COLO668 (cell line): ENCODE measurements around the gene ZNF92.
"Not testable (repeated sequence)": the region's sequence is repeated elsewhere in the genome, so short reads cannot be mapped to it uniquely, and the experiment has no call there.

Experiments used
- DNase-seq: peaks from one replicate; lab custom pipeline; 2025; ENCODE audit not compliant: unreplicated experiment; lab: John Stamatoyannopoulos, UW

Gene ZNF92

DNA sequence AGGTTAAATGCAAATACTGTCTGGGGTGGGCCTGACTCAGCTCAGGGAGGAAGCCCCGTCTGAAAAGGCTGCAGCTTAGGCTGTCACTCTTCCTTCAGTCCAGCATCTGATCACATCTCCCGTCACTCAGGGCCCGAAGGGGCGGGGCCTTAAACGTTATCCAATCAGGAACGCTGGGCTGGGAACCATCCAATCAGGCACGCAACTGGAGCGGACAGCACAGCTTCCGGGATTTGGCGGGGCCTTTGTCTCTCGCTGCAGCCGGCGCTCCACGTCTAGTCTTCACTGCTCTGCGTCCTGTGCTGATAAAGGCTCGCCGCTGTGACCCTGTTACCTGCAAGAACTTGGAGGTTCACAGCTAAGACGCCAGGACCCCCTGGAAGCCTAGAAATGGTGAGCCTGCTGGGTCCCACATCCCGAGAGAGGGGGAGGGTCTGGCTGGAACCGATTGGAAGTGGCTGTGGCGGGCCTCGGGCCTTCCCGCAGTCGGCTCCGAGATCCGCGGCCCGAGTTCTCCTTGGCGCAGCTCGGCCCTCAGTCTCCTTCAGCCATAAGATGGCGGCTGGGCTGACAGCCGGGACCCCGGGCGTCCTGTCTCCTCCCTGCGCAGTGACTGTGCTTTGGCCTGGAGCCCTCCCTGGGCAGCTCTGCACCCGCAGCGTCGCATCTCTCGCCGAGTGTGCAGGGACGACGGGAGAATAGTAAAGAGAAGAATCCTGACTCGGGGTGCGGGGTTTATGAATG is at the start of gene ZNF92:
Gene ZNF92, plus strand, starts transcription at position 248 of the 744 bp plus-strand sequence. Its CDS starts 143 bp downstream, at position 391.
- DNase-seq, result peak; percentile 97

DNA sequence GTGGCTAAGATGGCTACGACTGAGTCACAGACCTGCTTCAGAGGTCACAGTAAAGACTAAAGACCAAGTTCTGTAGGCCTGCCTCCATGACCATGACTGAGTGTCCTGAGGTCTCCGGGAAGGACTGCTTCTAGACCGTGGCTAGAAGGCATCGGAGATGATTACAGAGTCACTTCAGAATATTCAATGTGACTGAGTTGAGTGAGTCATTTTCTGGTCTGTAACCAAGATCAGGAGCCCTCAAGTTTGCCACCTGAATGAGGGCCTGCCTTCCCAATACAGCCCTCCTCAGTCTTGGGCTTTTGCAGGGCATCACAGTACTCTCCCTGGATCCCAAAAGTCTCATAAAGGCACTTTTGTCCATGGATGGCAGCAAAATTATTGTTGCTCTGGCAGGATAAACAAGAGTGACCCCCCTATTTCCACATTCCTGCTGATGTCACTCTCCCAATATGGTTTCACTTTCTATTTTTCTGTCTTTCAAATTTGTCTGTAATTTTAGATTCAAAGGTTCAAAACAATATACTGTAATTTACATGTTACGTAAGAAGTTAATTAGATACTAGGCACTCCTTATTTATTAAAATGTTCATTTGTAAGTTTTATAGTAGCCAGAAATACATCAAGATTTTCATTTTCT is 47.7 kb upstream of the ZNF92 start:
- DNase-seq, result no peak

DNA sequence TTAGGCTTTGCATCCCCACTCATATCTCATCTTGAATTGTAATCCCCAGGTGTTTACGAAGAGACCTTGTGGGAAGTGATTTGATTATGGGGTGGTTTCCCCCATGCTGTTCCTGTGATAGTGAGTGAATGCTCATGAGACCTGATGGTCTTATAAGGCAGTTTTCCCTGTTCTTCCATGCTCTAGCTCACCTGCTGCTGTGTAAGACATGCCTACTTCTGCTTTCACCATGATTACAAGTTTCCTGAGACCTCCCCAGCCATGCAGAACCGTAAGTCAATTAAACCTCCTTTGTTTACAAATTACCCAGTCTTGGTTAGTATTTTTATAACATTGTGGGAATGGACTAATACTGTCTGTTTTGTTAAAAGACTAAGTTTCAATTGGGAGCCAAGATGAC is 35.3 kb upstream of the ZNF92 start:
- DNase-seq, result no peak

DNA sequence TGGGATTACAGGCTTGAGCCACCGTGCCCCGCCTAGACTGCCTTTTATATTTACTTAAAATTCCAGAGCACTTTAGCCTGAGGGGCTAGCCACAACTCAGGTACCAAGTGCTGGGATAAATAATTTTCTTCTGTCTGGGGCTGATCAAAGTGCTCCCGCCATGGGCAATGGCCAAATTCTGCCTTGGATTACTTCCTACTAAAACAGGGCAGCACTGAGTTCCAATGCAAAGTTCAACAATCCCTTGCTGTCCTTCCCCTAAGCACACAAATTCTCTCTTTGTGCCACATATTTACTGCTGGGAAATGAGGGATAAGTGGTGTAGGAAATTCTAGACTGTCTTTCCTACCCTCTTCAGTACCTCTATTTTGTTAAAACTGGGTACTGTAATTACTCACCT is 34.4 kb upstream of the ZNF92 start:
- no peak for DNase-seq

DNA sequence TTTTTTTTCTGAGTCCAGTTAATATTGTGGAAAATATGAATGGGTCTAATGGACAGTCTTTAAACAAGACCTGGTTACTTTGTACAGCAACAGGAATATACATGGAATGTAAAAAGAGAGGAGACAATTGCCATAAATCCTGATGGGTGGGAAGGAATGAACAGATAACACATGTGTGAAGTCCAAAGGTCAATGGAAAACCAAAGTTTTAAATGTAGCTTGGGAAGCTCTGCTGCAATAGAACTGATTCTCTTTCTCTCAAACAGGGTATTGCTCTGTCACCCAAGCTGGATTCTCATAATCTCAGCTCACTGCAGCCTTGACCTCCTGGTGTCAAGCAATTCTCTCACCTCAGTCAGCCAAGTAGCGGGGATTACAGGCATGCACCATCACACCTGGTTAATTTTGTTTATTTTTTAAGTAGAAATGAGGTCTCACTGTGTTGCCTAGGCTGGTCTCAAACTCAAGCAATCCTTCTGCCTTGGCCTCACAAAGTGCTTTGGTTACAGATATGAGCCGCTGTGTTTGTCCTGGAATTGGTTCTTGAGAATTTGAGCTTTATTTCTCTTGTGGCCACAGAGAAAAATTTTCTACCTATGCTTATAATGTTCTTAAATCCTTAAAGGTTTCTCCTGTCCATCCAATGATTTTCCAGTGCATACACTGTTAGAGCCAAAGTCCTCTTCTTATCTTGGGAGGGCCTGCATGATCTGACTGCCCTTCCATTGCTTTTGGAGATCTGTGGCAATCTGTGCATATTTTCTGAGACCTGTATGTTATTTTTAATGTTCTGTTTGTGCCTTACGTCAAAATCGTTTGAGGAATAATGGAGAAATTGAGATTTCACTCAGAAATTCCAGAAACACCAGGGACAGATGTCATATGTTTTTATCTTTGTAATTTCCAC is 30.7 kb upstream of the ZNF92 start:
- DNase-seq, result no peak

DNA sequence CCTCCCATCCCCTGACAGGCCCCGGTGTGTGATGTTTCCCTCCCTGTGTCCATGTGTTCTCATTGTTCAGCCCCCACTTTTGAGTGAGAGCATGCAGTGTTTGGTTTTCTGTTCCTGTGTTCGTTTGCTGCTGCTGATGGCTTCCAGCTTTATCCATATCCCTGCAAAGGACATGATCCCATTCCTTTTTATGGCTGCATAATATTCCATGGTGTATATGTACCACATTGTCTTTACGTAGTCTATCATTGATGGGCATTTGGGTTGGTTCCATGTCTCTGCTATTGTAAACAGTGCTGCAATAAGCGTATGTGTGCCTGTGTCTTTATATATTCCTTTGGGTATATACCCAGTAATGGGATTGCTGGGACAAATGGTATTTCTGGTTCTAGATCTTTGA is 29.1 kb upstream of the ZNF92 start:
- DNase-seq, result not testable (repeated sequence)

DNA sequence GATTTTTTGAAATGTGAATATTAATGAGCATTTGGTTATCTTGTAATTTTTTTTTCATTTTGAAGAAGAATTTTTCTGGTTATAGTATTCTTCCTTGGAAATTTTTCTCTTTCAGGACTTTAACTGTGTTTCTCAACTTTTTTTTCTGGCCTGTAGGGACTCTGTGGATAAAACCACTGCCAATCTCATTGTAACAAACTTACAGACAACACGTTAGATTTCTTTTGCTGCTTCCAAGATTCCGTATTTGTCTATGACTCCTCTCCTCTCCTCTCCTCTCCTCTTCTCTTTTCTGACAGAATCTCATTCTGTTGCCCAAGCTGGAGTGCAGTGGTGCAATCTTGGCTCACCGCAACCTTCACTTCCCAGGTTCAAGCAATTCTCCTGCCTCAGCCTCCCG is 19.4 kb upstream of the ZNF92 start:
- no peak for DNase-seq

DNA sequence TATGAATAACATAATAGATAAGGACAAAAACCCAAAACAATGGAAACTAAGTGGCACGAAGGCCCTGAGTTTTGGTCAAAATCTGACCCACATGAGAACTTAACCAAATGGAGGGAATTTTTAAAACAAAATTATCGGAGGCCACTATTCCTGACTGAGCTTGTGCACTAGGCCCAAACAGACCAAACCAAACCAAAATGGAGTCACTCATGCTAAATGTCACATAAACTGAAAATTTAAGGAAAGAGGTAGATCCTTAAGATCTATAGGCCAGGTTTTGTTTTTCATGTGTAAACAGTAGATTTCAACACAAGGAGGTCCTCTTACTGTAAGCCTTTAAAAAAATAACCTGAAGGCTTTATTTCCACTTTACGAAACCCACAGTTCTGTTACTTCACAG is 3.8 kb upstream of the ZNF92 start:
- DNase-seq, result no peak

DNA sequence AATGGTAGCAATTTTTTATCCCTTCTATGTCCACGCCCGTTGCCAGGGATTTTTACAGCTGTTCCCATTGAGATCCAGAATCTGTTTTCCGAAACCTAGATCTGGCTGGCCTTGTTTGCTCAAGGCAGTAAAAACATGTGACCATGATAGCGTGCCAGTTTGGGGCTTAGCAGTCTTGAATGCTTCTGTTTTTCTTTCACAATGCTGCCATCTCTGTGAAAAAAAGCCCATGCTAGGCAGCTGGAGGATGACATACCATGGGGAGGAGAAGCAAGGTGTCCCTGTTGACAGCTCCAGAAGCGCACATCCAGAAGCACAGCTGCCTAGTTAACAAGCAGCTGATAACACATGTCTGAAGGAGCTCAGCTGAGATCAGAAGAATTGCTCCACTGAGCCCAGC is 2.2 kb upstream of the ZNF92 start:
- peak; percentile 24 for DNase-seq

DNA sequence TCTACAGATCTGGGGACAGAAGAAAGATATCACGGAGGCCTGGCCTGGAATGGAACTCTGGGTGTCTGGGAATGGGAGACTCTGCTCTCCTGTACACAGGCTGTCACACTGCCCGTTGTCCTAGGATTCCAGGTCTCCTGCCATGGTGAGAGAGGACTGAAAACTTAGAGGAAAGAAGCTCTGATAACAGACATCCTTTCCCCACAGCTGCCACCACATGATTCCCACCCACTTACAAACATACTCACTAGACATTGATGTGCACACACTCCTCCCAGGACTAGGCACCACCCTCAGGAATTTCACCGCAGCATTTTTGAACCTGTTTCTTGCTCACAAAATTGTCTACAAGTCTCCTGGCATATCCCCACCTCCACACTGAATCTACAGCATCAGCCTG is 5.7 kb downstream of the ZNF92 start:
- no peak for DNase-seq

DNA sequence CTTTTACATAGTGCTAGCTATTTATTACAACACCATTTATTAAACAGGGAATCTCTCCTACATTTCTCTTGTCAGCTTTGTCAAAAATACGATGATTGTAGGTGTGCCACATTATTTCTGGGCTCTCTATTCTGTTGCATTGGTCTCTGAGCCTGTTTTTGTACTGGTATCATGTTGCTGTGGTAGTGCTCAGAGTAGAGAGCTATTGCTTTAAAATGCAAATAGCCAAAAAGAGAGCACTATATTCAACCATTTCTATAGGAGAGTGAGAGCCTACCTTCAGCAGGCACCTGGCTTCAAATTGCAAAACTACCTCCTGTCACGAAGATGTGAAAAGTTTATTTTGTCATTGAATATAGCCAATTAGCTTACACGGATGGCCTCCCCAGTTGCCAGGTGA is 8.1 kb downstream of the ZNF92 start:
- no peak for DNase-seq

DNA sequence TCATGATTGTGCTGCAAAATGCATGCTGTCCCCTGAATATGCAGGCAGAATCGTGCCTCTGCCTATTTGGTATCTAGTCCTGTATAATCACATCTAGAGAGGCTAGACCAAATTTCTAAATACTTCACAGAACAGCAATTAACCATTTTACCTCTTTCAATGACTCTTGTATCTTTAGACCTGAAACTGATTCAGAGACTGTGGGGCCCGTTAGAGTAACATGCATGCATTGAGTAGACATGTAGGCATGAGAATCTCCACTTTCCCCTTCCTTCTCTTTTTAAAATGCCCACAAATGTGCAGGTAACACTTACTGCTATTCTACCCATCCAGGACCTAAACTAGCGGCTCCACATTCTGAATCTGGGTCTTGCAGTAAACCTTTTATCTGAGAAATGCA is 8.8 kb downstream of the ZNF92 start:
- DNase-seq, result no peak

DNA sequence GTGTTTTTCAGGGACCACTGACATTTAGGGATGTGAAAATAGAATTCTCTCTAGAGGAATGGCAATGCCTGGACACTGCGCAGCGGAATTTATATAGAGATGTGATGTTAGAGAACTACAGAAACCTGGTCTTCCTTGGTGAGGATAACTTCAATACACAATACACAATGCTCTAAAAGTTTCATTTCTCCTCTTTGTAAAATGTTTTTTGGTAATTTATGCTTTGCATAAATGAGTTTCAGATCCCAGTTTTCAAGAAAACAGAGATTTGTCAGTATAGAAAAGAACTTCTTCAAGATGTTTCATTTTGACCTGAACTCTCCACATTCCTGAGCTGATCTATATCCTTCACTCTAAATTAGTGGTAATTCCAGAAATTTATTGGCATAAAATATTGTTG is 14.2 kb downstream of the ZNF92 start:
- DNase-seq, result no peak

DNA sequence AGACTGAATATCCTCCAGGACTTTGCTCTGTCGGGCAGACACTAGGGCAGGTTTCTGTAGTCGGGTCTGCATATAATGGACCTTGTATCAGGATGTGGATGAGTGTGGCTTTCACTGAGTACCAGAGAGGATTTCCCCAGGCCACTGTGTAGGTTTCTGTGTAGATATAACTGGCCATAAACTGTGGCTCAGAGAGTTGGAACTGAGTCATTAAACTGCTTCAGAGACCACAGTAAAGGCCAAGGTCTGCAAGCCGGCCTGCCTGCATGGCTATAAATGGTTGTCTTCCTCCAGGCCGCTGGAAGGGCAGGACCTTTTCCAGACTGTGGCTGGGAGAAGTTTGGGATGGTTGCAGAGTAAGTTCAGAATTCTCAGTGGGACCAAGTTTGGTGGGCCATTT is 16.9 kb downstream of the ZNF92 start:
- DNase-seq, result no peak

DNA sequence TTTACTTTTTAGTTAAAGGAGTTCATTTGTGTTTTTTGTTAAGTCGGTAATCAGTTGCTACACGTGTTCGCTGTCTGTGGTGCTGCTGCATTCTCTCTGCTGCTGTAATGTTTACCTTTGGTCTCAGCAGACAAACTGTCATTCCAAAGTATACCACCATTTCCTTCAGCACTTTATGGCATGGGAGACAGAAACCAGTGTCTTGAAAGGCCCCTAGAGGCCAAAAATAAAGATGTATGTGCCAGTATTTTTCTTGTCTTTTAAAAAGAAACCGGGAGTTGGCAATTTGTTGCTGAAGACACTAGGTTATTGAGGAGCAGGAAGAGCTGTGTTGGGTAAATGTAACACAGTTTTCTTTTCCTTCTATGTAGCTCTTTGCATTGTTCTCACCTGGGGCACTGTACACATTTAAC is 24.1 kb downstream of the ZNF92 start:
- no peak for DNase-seq

DNA sequence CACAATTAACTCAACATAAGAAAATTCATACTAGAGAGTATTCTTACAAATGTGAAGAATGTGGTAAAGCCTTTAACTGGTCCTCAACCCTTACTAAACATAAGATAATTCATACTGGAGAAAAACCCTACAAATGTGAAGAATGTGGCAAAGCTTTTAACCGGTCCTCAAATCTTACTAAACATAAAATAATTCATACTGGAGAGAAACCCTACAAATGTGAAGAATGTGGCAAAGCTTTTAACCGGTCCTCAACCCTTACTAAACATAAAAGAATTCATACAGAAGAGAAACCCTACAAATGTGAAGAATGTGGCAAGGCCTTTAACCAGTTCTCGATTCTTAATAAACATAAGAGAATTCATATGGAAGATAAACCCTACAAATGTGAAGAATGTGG is 25.0 kb downstream of the ZNF92 start:
- not testable (repeated sequence) for DNase-seq

DNA sequence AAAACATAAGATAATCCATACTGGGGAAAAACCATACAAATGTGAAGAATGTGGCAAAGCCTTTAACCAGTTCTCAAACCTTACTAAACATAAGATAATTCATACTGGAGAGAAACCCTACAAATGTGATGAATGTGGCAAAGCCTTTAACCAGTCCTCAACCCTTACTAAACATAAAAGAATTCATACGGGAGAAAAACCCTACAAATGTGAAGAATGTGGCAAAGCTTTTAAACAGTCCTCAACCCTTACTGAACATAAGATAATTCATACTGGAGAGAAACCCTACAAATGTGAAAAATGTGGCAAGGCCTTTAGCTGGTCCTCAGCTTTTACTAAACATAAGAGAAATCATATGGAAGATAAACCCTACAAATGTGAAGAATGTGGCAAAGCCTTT is 25.4 kb downstream of the ZNF92 start:
- not testable (repeated sequence) for DNase-seq

DNA sequence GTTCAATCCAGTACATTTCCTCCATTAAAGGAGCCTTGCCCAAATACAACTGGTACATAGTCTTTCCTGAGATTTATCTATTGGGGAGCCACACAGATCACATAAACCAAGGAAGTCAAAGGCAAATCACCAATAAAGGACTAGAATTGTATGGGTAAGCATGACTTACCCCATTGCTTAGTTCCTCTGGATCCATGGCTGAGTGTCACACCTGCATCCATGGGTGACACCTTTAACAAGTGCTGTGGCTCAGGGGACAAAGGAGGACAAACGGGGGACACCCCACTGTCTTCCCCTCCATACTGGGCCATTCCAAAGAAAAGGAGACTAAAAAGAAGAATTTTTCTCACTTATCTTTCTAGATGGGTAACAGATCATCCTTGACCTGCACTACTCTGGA is 30.4 kb downstream of the ZNF92 start:
- DNase-seq, result no peak

DNA sequence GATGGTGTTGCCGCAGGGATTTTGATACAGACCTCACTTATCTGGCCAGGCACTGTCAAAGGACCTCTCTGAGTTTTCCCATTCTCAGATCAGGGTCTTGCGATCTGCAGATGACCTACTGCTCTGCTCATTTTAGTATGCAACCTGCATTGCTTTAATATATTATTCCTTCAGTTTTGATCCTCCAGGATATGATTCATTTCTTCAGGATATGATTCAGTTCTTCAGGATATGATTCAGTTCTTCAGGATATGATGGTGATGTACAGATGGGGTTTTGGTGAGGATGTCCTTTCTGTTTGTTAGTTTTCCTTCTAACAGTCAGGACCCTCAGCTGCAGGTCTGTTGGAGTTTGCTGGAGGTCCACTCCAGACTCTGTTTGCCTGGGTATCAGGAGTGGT is 33.1 kb downstream of the ZNF92 start:
- DNase-seq, result not testable (repeated sequence)

DNA sequence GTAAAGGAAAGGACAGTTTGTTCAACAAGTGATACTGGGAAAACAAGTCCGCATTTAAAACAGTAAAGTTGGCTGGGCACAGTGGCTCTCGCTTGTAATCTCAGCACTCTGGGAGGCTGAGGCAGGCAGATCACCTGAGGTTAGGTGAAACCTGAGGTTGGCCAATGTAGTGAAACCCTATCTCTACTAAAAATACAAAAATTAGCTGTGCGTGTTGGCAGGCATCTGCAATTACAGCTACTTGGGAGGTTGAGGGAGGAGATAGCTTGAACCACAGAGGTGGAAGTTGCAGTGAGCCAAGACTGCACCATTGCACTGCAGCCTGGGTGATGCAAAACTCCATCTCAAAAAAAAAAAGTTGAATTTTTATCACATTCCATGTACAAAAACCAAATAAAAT is 35.7 kb downstream of the ZNF92 start:
- no peak for DNase-seq

DNA sequence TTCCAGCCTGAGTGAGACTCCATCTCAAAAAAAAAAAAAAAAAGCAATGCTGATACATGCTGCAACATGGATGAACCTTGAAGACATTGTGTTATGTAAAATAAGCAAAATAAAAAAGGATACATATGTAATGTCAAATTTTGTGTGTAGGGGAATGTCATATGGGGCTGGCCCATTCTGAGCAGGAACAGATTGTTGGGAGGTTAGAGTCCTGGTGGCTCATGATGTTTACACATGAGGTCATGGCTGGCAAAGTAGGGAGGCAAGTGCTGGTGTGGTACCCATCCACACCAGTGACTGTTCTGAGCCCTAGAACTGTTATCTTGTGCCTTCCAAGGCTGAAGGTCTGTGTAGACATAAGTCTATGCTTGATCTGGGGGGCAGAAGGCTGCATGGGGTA is 37.6 kb downstream of the ZNF92 start:
- DNase-seq, result no peak

DNA sequence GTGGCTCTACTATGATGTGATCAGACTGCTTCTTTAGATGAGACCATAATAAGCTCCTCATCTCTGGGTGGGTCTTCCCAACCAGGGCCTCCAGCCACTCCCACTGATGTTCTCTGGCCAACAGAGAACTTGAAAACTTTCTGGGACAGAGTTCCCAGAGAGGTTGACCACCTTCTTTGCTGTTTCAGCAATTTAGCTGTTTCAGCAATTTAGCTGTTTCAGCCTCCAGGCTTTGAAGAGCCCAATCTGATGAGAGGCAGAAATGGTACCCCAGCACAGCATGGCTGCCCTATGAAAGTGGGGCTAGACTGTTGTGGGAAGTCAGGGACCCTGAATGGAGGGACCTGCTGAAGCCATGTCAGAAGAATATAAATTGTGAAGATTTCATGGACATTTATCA is 49.0 kb downstream of the ZNF92 start:
- no peak for DNase-seq
